Activated CD4-positive, alpha-beta T cell treated with anti-CD3 and anti-CD28 coated beads, Interleukin-2, amount 50 U/mL, for 24 hours (primary cell): Measurements from ENCODE around the gene PEX26.
"Not testable (repeated sequence)": the region's sequence is repeated elsewhere in the genome, so short reads cannot be mapped to it uniquely, and the experiment has no call there.

Experiments
- DNase-seq, 2 donors: peaks; one replicate each; pipeline ENCODE4 v3.0.0-alpha.2; 2020; ENCODE audit warnings: low read depth in 1 of 2, low spot score in 1 of 2

PEX26 gene

DNA sequence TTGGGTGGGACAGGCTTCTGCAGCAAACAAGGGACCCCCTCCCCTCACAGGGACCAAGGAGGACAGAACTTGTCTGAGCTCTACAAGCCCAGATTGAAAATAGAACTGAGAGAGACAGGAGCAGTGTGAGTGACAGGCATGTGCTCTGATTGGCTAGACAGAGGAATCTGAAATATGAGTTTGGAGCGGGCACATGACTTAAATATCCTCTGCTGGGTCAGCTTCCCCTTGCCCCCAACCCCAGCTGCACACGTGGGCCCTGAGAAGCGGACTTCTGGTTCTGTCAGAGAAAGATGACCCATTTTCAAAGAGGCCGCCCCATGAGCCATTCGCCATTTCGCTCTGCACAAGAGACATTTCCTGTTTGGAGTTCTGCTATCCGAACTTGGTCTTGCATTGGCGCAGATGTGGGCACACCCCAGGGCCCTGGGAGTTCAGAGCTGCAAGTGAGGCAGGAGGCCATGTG, 38.1 kb downstream of the PEX26 start:
- no peak for DNase-seq

DNA sequence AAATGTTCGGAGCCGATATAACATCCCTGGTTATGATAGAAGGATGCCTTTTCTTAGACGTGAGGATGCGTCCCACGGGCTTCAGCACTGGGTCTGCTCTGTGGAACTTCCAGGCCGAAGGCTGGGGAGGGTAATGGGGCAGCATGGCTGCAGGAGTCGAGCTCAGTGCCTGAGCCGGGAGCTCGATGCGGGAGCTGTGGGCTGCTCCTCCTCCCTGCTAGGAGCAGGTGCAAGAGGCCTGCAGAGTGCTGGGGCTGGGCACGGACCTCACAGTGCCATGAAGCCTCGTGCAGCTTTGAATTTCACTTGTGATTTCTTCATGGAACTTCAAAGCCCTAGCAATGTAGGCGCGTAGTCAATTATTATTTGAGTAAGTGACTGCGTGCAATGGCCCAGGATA, 38.8 kb downstream of the PEX26 start:
- no peak for DNase-seq

DNA sequence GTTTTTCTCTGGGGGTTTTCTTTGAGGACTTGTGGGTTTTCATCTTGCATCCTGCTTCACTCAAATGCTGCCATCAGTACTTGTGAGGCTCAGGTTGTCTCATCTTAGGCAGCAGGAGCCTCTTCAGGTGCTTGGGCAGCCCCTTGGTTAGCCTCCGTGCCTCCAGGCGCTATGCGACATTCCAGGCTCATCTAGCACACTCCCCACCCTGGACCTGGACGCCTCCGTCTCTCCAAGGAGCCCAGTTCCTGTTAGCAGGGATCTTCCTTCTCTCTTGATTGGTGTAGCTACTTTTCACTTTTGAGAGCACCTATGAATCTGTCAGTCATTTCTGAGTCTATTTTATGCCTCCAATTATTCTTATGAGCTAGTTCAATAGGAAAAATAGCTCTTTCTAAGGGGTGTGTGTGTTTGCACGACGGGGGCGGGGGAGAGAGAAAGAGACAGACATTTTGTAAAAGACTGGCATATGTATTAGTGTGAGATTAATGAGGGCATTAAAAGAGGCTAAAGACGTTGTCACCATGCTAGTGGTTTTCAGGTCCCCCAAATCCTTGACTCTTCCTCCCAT, 40.6 kb downstream of the PEX26 start:
- DNase-seq, result no peak

DNA sequence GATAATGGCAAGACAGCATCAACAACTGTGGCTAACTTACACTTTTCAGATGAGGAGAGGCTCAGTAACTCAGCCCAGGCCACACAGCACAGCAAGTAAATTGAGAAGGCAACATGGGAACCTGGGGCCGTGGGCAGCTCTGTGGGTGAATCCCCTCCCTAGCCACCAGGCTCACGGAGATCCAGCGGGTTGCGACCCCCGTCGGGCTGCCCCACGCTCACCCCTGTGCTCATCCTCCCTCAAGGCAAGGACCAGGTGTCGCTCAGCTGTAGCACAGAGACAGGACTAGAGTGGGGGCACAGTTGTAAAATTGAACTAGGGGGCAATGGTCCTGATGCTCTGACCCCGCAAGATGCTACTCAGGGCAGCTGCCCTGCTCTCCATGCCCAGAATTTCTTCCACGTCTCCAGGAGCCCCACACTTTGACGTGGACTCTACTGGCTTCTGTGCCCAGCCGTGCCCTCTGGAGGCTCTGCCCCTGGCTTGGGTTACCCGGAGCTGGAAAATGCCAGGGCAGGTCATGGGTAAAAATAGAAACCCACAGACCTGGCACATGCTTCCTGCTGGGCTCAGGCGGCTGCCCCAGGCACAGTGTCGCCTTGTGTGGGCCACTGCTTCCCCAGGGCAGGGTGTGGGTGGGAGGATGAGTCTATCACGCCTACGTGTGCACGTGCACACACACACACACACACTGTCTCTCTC, 41.8 kb downstream of the PEX26 start:
- DNase-seq, result no peak

DNA sequence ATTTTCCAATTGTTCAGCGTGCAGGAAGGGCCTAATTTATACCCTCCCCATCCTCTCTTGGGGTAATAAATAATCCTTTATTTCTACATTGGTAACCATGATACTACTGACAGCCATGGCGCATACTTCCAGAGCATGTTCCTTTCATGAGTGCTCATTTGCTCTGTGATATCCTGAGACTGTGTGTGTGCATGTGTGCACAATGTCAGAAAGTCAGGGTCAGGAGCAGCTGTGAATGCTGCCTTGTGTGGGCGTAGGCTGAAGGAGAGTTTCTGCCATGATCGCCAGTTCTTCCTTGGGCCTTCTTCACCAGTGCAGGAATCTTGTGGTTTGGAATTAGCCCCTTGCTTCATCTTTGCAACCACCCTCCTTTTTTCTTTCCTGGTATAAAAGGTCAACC, 43.1 kb downstream of the PEX26 start:
- DNase-seq, result no peak

DNA sequence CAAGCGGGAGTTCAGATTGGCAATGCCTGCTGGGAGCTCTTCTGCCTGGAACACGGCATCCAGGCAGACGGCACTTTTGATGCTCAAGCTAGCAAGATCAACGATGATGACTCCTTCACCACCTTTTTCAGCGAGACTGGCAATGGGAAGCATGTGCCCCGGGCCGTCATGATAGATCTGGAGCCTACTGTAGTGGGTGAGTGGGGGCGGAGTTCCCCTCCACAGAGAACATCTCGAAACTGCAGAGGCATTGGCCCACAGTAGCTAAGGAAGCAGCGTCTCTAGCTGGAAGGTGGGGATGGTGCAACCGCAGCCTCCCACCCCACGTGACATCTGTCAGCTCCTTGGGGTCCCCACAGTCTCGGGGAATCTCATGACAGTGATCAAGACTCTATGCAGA, 43.7 kb downstream of the PEX26 start:
- no peak for DNase-seq

DNA sequence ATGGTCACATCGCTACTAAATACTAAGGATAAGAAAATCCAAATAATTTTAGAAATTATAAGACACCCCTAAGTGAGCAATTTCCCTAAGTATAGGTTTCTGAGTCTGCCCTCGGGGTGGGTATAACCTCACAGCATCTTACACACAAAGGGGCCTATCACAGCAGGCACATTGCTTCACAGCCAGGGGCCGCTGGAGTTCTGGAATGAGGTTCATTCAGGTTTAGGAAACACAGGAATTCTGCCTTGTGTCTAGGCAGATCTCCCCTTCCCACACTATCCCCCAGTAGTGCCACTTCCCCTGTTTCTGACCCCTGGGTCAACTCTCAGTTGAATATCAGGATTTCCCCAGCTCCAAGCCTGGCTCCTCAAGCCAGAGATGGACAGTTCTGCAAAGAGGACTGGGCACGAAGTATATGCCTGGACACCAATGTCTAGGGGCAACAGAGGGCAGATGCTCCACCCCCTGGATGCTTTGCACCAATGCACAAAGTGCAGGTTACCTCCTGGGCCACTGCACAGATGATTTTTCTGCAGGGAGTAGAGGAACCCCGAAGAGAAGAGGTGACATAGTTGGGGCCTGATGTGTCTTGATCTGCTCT, 44.3 kb downstream of the PEX26 start:
- DNase-seq, result no peak

DNA sequence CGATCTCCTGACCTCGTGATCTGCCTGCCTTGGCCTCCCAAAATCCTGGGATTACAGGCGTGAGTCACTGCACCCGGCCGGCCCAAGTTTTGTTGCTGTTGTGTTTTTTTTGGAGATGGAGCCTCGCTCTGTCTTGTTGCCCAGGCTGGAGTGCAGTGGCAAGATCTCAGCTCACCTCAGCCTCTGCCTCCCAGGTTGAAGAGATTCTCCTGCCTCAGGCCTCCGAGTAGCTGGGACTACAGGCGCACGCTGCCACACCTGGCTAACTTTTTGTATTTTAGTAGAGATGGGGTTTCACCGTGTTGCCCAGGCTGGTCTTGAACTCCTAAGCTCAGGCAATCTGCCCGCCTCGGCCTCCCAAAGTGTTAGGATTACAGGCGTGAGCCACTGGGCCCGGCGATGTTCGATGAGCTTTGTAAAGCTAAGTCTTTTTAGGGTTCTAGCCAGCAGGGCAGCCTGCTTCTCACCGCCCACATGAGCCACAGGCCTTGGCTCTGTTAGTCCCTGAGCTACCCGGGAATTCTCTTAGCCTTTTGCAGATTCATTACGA, 45.8 kb downstream of the PEX26 start:
- not testable (repeated sequence) for DNase-seq

DNA sequence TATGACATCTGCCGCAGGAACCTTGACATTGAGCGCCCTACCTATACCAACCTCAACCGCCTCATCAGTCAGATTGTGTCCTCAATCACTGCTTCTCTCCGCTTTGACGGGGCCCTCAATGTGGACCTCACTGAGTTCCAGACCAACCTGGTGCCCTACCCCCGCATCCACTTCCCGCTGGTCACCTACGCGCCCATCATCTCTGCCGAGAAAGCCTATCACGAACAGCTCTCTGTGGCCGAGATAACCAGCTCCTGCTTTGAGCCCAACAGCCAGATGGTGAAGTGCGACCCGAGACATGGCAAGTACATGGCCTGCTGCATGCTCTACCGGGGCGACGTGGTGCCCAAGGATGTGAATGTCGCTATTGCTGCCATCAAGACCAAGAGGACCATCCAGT, 48.8 kb downstream of the PEX26 start:
- DNase-seq, result no peak

DNA sequence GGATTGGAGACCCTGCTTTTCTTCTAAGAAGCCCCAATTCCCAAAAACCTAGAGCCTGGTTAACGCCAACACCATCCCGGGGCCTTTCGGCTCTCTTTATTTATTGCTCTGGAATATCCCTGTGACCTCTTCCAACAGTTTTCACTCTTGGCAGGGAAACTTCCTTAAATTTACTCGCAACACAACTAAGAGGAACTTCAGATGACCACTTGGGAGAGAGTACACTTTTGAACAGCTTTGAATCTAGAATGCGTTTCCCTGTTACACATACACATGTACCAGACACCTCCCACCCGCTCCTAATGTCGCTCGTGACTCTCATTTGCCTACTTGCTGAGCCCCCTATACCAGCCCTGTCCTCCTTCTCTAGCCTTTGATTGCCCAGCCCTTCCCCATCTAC, 52.2 kb downstream of the PEX26 start:
- no peak for DNase-seq

DNA sequence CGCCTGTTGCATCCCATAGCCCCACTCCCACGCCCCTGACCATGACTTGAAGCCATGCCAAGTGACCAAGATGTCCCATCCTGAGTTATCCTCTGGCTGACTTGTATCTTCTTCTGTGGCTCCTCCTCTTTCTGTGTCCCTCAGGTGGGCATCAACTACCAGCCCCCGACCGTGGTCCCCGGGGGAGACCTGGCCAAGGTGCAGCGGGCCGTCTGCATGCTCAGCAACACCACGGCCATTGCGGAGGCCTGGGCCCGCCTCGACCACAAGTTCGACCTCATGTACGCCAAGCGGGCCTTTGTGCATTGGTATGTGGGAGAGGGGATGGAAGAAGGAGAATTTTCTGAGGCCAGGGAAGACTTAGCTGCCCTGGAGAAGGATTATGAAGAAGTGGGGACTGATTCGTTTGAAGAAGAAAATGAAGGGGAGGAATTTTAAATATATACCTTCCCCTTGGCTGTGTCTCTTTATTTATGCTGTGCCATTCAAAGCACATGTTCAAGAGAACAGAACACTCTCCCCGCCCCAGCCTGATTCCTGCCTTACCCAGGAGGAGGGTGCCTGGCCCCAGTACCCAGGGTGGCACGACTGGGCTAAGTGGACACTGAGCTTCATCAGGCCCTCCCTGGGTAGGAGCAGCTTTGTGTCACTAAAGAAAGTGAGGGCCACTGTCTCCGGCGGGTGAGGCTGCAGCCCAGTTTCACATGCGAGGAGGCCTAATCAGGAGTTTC, 53.1 kb downstream of the PEX26 start:
- no peak for DNase-seq

DNA sequence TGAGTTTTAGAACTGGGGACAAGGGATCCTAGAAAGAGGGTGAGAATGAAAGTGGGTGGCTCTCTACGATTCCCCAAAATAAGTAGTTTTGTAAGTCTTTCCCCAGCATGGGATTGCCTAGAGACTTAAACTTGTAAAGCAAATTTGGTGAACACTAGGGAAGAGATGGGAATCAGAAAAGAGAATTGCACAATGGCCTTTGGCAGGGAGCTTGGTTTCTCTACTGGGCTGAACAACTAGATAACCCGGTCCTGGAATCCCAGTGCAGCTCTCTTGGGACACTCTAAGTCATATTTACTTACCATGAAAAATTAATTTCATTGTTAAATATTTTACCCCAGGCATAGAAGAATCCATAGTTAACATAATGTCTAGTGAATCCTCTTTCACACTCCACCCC, 55.7 kb downstream of the PEX26 start:
- DNase-seq, result no peak

DNA sequence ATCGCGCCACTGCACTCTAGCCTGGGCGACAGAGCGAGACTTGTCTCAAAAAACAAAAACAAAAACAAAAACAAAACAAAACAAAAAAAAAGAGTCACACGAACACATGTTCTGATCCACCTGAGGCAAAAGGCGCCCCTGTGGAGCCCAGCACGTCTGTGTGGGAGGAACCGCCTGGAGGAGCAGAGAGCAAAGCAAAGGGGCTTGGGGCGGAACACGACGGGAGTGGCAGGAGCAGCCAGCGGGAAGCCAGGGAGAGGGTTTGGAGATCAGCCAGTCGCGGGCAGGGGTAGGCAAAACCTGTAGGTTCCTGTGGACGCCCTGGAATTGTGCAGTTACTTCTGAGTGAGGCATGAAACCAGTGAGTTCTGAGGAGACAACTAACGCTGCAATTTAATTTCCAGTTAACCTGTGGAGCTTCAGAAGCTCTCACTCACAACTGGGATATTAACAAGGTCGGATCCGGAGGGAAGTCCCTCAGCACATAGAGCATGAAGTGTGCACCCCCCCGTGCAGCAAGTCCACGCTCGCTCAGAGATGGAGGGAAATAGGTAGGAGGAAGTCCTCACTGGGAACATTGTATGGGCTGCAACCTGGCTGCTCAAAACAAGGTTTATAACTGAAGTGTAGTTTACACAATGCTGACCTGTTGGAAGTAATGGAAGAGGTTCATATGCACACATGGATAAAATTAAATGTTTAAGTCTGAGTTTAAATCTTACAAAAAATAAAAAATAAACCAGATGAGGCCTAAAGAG, 59.0 kb downstream of the PEX26 start:
- DNase-seq, result no peak

DNA sequence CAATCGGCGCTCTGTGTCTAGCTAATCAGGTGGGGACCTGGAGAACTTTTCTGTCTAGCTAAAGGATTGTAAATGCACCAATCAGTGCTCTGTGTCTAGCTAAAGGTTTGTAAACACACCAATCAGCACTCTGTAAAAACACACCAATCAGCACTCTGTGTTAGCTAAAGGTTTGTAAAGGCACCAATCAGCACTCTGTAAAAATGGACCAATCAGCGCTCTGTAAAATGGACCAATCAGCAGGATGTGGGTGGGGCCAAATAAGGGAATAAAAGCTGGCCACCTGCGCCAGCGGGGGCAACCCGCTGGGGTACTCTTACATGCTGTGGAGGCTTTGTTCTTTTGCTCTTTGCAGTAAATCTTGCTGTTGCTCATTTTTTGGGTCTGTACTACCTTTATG, 63.2 kb downstream of the PEX26 start:
- not testable (repeated sequence) for DNase-seq

DNA sequence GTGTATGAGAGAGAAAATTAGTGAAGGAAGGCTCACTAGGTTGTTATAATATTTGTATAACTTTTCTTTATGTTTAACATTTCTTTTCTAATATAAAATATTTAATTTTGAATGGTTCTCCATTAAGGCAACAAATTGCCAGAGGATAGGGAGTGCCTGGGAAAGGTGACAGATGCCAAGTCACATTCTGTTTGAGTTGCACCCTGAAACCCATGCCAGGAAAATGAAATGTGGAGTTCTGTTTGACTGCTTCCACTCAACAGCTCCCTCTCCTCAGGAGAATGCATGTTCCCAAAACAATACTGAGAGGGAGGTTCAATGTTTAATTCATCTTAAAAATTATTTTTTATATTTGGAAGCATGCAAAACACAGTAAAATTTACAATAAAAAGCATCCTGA, 66.3 kb downstream of the PEX26 start:
- DNase-seq, result no peak

DNA sequence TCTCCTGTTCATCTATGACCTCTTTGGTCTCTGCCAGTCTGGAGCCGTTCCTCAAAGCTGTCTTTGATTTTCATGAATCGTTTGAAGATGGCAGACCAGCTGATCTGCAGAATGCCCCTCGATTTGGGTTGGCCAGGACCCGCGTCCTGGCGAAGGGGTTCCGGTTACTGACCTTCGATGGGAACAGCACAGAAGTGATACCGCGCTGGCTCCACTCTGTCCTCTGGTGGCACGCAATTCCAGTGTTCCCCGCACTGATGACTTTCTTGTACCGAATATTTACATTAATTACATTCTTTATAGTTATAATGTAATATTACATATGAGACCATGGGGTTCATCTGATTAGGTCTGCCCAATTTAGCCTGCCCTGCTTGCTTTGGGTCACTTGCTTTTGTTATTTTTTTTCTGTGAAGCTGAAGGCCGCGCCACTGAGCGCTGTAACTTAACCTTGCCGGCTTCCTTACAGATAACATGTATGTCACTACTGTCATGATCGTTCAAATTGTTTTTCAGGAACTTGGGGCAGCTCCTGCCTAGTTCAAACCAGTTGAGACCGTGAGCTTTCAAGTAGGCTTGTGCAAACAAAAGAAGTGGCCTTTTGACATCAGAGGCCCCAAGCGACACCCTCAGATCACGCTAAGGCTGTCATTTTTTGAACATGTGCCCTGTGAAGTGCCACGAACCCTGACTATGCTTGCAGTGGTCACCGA, 68.0 kb downstream of the PEX26 start:
- DNase-seq, result no peak

DNA sequence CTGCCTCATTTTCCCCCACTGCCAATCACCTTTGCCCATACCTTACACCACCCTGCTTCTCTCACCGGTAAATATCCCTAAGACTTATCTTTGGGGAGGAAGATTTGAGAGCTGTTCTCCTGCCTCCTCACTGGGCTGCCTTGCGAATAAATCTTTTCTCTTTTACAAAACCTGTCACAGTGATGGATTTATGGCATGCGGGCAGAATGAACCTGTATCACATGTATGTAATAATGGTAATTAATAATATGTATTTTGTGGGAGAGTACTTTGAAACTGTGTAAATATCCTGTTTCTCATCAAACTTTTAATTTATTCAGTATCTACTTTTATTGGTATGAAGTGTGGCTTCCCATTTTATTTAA, 68.6 kb downstream of the PEX26 start:
- no peak for DNase-seq

DNA sequence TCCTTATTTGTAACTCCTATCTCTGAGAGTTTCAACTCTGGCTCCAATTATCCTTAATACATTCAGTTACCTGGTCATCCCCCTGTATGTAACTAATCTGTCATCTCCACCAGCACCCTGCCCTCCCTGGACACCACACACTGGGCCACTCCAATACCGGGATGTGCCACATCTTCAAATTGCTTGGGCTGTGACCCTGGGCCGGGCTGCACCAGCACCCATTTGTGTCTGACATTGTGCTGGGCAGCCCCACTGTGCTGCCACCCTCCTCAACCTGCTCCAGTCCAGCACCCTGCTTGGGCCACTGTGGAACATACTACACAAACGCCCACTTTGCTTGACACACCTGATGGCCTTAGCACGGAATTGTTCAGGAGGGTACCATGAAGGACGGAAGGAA, 70.0 kb downstream of the PEX26 start:
- no peak for DNase-seq

DNA sequence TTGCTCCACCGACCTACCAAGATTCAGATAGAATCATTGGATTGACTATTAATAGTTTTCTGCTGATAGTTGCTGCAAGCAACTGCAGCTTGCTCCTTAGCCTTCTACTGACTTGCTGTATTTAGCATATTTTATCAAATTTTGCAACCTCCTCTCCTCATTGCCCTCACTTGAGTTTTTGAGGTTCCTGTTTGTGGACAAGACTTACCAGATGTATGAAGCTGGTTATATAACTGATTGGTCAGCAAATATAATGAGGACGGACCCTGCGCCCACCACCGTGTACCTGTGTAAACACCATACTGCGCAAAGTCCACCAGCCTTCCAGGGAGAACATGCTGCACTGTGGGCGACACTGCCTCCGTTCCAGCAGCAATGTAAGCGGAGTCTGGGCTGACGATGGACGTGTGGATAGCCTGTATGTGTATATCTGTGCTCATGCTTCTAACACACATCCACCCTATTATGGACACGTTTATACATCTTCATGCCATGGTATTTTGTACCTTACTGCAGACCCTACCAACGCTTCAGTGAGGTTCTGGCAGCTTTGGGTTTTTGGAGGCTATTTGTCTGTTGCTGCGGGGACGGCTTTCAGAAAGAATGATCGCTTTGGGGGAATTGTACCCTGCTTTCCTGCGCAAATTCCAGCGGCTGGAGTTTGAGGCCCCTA, 70.6 kb downstream of the PEX26 start:
- DNase-seq, result no peak

DNA sequence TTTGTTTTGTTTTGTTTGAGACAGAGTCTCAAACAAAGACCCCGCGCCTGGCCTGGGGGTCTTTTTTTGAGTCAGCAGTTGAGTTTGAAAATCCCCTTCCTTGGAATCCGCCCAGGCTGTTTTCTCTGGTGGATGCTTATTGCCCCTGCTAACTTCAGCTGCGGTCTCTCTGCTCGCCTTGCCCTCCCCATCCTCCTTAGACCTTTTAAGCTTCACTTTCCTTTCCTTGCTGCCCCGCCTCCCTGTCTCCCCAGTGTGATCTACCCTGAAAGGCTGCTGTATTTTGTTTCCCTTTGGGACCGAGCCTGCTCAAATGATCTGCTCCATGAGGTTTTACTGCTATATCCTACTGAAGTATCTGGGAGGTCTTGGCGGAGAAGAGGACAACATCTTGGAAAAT, 74.7 kb downstream of the PEX26 start:
- DNase-seq, result no peak
